ENCODE data around the gene PRRC2B.

GRCh38 chr9:131511416-131511815 lies 117.5 kb downstream of the PRRC2B start:
- TF ChIP-seq EZH2 (IDR thresholded peaks at IDR 0.05; ENCODE audit: low read depth, unreplicated experiment) (no peak), ETS1 (IDR thresholded peaks at IDR 0.05) (no peak), POLR2AphosphoS5 (IDR thresholded peaks at IDR 0.05; ENCODE audit: low read depth) (no peak), NANOG (IDR thresholded peaks at IDR 0.05; ENCODE audit: borderline replicate concordance) (no peak)
- TF ChIP-seq, protein P1, sequence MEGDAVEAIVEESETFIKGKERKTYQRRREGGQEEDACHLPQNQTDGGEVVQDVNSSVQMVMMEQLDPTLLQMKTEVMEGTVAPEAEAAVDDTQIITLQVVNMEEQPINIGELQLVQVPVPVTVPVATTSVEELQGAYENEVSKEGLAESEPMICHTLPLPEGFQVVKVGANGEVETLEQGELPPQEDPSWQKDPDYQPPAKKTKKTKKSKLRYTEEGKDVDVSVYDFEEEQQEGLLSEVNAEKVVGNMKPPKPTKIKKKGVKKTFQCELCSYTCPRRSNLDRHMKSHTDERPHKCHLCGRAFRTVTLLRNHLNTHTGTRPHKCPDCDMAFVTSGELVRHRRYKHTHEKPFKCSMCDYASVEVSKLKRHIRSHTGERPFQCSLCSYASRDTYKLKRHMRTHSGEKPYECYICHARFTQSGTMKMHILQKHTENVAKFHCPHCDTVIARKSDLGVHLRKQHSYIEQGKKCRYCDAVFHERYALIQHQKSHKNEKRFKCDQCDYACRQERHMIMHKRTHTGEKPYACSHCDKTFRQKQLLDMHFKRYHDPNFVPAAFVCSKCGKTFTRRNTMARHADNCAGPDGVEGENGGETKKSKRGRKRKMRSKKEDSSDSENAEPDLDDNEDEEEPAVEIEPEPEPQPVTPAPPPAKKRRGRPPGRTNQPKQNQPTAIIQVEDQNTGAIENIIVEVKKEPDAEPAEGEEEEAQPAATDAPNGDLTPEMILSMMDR (conservative IDR thresholded peaks at IDR 0.05; ENCODE audit: low read depth in 2 of 2), result no peak
- TF ChIP-seq, protein P2, sequence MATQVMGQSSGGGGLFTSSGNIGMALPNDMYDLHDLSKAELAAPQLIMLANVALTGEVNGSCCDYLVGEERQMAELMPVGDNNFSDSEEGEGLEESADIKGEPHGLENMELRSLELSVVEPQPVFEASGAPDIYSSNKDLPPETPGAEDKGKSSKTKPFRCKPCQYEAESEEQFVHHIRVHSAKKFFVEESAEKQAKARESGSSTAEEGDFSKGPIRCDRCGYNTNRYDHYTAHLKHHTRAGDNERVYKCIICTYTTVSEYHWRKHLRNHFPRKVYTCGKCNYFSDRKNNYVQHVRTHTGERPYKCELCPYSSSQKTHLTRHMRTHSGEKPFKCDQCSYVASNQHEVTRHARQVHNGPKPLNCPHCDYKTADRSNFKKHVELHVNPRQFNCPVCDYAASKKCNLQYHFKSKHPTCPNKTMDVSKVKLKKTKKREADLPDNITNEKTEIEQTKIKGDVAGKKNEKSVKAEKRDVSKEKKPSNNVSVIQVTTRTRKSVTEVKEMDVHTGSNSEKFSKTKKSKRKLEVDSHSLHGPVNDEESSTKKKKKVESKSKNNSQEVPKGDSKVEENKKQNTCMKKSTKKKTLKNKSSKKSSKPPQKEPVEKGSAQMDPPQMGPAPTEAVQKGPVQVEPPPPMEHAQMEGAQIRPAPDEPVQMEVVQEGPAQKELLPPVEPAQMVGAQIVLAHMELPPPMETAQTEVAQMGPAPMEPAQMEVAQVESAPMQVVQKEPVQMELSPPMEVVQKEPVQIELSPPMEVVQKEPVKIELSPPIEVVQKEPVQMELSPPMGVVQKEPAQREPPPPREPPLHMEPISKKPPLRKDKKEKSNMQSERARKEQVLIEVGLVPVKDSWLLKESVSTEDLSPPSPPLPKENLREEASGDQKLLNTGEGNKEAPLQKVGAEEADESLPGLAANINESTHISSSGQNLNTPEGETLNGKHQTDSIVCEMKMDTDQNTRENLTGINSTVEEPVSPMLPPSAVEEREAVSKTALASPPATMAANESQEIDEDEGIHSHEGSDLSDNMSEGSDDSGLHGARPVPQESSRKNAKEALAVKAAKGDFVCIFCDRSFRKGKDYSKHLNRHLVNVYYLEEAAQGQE (IDR thresholded peaks at IDR 0.05; ENCODE audit: unreplicated experiment), result no peak
